GM21529 (cell line): ENCODE results near the gene SORCS2.

Experiments used
- ATAC-seq: cut with Tn5 transposase; IDR thresholded peaks from one replicate; pipeline ENCODE4 v1.9.1; 2021; ENCODE audit not compliant: unreplicated experiment

The SORCS2 gene

DNA sequence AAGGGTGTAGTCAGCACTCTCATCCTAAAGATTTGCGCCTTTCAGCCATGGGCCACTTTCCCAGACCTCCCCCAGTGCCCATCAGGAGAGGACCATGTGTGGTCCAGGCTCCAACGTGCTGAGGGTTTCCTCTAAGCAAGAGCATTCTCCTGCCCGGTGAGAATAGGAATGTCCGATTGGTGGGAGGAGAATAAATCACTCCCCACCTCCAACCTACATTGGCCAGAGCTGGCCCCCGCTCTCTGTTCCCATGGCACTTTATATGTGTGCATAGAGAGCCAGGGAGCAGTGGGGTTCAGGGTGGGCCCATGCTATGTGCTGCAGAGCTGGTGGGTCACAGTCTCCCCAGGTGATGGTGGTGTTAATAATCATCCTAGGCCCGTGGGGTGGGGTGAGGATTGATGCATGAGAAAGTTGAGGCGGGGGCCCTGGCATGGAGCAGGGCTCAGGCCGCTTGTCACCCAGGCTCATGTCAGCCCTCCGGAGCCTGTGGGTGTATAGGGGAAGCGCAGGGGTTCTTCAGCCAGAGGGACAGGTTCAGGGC, 6.8 kb upstream of the SORCS2 start:
- no peak for ATAC-seq

- no peak for ATAC-seq
These were observed 6.3 kb upstream of the SORCS2 start for GRCh38 chr4:7186031-7186430.

DNA sequence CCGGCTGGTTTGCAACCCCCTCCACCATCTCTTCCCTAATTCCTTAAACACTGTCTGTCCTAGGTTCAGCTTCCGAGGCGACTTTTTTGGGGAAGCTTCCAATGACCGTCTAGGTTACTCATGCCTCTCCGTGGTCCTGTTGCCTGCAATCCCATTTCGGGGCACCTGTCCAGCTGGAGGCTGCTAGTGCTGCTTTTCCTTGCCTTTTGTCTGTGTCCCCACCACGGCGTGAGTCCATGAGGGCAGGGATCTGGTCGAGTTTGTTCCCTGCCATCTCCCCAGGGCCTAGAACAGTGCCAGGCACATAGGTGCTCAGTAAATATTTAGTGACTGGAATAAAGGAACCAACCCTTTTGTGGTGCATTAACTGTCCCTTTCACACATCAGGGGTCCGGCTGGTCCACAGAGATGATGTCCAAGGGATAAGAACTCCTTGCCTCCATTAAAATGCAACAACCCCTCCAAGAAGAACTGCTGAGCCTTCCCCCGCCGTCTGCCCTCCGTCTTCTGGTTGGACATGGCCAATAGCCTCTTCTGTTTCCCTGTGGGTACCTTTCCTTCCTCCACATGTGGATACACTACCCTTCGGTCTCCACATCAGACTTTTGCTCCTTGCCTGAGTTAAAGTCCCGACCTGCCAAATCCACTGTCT, 5.7 kb upstream of the SORCS2 start:
- ATAC-seq, result no peak

GRCh38 chr4:7187168-7187535, 5.2 kb upstream of the SORCS2 start:
- no peak for ATAC-seq

- no peak for ATAC-seq
These were observed 4.6 kb upstream of the SORCS2 start for GRCh38 chr4:7187691-7188090.

DNA sequence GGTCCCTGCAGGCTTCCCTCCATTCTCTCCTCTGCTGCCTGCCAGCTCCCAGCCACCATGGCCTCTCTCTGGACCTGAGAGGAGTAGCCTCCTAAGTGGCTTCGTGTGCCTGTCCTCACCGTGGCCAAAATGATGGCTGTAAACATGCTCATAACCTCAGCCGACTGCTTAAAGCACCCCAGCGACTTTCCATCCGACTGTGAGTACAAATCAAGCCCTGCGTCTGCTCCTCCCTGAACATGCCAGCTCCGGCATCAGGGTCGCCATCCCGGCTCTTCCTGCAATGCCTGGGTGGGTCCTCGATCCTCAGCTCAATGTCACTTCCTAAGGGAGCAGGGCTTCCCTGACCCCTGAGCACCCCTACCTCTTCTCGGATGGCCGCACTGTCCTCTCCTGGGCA, 3.3 kb upstream of the SORCS2 start:
- ATAC-seq, result no peak

DNA sequence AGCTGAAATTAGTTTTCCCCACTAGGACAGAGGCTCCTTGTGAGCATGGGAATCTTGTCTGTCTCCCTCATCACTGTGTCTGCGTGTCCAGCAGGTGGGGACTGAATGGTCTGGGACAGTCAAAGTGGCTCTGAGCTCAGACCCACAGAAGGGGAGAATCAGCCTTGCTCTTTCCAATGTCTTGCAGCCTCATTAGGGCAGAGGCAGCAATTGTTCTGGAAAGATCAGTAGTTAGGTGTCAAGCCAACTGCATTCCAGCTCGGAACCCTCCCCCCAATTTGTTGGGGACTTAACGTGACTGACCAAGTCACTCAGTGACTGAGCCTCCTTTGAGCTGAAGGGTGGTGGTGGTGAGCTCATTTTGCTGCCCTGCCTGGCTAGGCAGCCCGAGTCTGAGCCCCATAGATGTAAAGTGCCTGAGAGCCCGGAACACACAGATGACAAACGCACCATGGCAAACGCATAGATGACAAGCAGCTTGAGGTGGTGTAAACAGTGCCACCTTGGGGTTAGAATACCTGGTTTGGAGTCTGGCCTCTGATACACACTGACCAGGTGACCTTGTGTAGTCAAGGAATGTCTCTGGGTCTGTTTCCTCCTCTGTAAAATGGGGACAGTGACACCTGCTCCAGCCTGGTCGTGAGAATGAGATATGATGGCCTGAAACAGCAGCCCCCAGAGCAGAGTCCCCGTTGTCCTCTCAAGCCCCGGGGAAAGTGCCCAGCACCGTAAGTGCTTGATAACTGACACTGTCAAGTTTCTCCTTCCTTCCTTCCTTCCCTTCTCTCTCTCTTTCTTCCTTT, 2.7 kb upstream of the SORCS2 start:
- ATAC-seq, result no peak

- ATAC-seq, result no peak
These were observed 2.1 kb upstream of the SORCS2 start for GRCh38 chr4:7190278-7190594.

- ATAC-seq, result no peak
These were observed 1.4 kb upstream of the SORCS2 start for GRCh38 chr4:7190691-7191545.

DNA sequence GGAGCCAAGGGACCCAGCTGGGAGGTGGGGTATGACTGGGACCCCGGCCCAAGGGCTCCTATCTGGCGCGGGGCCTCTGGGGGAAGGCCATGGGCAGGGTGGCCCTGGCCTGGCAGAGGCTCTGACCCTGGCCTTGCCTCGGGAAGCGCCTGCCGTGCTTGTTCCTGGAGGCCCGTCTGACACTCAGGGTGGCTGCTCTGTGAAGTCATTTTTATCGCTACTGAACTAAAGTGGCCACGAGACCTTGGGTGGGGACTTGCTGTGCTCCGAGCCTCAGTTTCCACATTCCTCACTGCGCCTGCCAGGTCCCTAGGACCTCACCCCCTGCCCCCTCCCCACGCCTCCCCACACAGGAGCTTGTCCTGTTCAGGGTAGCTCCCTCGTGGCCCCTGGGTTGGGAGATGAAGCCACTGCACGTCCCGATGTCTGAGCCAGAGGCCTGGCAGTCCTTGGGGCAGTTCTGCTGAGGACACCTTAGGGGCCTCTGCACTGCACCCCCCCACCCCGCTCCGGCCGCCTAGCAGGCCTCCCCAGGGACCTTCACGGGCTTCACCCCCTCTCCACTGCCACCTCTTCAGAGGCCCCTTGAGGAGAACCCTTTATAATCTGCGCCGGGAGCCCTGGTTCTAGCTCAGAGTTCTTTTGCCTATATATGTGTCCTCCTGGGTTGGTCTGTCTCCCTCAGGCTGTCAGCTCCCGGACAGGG, 639 bp upstream of the SORCS2 start:
- ATAC-seq, result no peak

- ATAC-seq, result no peak
These were observed 956 bp downstream of the SORCS2 start for GRCh38 chr4:7193030-7193958.

DNA sequence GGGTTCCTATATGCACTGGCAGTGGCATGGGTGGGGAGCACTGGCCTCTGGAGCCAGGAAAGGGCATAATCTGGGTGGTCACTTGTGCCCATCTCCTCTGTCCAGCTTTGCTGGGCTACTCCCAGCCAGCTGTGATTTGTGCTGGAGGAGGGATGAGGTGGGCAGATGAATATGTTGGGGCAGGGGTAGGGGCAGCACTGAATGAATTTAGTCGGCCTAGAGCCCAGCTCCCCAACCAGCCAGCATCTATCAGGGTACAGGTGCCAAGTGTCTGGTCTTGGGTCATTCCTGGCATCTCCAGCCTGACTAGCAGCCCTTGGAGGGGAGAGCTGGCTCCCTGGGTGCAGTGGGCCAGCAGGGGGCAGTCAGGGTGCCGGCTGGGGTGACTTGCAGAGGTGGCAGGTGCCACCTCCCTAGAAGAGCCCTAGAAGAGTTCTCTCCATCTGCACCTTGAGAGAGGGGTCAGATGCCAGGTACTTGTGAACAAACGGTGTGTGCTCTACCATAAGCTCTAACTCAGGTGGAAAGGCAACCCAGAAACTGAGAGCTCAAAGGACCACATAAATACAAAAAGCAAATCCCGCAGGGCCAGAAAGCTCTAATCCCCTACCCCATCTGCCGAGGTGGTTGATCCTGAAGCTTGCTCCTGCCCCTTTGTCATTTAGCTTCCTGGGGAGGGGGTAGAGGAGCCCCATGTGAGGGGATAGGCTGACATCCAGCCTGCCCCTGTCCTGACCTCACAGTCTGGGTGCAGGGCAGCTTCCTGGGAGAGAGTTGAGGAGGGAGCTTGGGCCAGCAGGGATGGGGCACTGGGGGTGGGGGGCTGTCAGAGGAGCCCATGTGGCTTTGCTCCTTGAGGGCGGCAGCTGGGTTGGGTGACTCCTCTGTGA, 2.2 kb downstream of the SORCS2 start:
- no peak for ATAC-seq

GRCh38 chr4:7195141-7195515, 2.8 kb downstream of the SORCS2 start:
- ATAC-seq, result no peak

- ATAC-seq, result no peak
These were observed 3.4 kb downstream of the SORCS2 start for GRCh38 chr4:7195546-7196287.

GRCh38 chr4:7196288-7196651, 3.9 kb downstream of the SORCS2 start:
- no peak for ATAC-seq

GRCh38 chr4:7196736-7197135, 4.4 kb downstream of the SORCS2 start:
- no peak for ATAC-seq

DNA sequence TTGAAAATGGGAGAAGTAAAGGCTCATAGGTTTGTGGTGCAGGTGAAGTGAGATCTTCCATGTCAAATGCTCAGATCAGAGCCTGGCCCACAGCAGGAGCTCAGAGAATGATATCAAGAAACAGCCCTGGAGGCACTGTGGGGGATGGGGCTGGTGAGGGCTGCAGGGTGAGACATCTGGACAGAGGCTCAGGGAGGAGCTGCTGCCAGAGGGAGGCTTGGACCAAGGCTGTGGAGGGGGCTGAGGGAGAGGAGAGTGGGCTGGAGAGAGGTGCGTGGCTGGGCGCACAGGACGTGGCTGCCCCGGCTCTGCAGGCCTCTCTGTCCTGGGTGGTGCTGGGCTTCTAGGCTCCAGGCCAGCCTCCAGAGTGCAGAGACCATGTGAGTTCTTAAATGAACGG, 5.6 kb downstream of the SORCS2 start:
- ATAC-seq, result no peak

DNA sequence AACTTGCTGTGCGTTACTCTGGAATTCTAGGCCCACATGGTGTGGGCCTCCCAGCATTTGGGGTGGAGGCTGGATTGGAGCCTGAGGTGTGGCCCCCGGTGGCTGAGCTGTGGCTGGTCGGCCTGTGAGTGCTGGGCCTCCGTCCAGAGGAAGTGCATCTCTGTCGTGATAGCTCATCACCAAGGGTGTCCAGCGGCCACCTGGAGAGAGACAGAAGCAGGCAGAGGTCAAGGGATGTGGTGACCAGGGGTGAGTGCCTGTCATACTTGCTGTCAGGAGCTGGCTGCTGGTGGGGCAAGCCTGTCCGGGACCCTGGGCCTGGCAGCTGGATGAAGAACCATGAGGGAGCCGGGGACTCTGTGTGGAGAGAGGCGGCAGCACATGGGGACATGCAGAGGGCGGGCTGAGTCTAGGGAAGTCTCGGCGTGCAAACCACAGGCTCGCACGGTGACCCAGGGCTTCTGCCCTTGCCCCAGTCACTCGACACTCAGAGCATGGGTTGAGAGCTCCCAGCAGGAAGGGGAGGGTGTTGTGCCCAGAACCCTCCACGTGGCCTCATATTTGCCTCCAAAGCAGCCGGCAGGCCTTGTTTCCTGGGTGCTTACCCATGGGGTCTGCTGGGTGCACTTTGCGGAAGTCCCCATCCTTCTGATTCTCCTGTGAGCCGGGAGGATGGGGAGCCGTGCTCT, 6.2 kb downstream of the SORCS2 start:
- no peak for ATAC-seq
